Panc1 (cell line): ENCODE data around the gene SLC13A5. TPM values are rescaled to one million over a fixed set of nuclear protein-coding genes. Genes with fewer than 3 reads are reported as not detected.
A peak's percentile ranks its signal among the peaks of the same experiment; 100 is the strongest.
"Not testable (repeated sequence)": the region's sequence is repeated elsewhere in the genome, so short reads cannot be mapped to it uniquely, and the experiment has no call there.

Experiments
- ATAC-seq: fragments of 200-7000 bp; cut with Tn5 transposase; 2 replicates; pipeline ENCODE4 v1.9.1; 2020; ENCODE audit warnings: mild to moderate bottlenecking, moderate library complexity
- BruUV-seq: library from RNA; stranded (reverse); fragments of 400-500 nt; replicated peaks from 2 replicates; lab custom pipeline; 2021; lab: Mats Ljungman, UMichigan
- CTCF ChIA-PET: fragments of 300-600 bp; sonication (Branson Sonifier 250); formaldehyde crosslinking; loops from one replicate; lab custom pipeline; 2022; ENCODE audit warnings: antibody characterized with exemption; lab: Charles Lee
- POLR2A ChIA-PET: fragments of 300-600 bp; sonication (Branson Sonifier 250); formaldehyde crosslinking; loops from one replicate; lab custom pipeline; 2022; ENCODE audit warnings: antibody characterized with exemption; lab: Charles Lee
- DNase-seq: peaks from one replicate; pipeline ENCODE4 v3.0.0-alpha.2; 2010; ENCODE audit warnings: low read depth, low spot score
- H3K27ac ChIP-seq: 2 replicates; pipeline ENCODE4 v1.5.1; 2011; ENCODE audit warnings: mild to moderate bottlenecking, low read length, inconsistent platforms
- H3K27me3 ChIP-seq: fragments of 200-500 bp; sonication (Bioruptor generic); 2 replicates; pipeline ENCODE4 v1.6.0; 2014; ENCODE audit warnings: low read length, inconsistent platforms; ENCODE audit not compliant: control insufficient read depth, insufficient read depth
- H3K36me3 ChIP-seq: fragments of 200-500 bp; sonication (Bioruptor generic); 2 replicates; pipeline ENCODE4 v1.5.1; 2014; ENCODE audit warnings: inconsistent platforms, mild to moderate bottlenecking, low read length, moderate library complexity; ENCODE audit not compliant: control insufficient read depth, insufficient read depth
- H3K4me1 ChIP-seq: 2 replicates; pipeline ENCODE4 v1.5.1; 2011; ENCODE audit warnings: inconsistent platforms, mild to moderate bottlenecking, low read length, moderate library complexity; ENCODE audit not compliant: control insufficient read depth, insufficient read depth
- H3K4me3 ChIP-seq, 2 experiments: 2 replicates each; pipeline ENCODE4 v1.5.1; 2011 to 2012; ENCODE audit warnings: low read depth in 2 of 2, low read length in 2 of 2, mild to moderate bottlenecking in 2 of 2, inconsistent platforms in 1 of 2, moderate library complexity in 1 of 2
- H3K9me3 ChIP-seq: fragments of 200-500 bp; sonication (Bioruptor generic); 2 replicates; pipeline ENCODE4 v1.5.1; 2014; ENCODE audit warnings: low read depth, mild to moderate bottlenecking, inconsistent platforms, low read length, moderate library complexity; ENCODE audit not compliant: control insufficient read depth, insufficient read depth
- POLR2AphosphoS5 ChIP-seq: IDR thresholded peaks from 2 replicates; pipeline ENCODE4 v1.6.1; 2012; ENCODE audit warnings: mild to moderate bottlenecking, low read depth, low read length, moderate library complexity
- REST ChIP-seq, 2 experiments: IDR thresholded peaks; 2 replicates each; pipeline ENCODE4 v1.6.1; 2011 to 2012; ENCODE audit warnings: low read depth in 2 of 2, control low read depth in 1 of 2, low read length in 1 of 2, mild to moderate bottlenecking in 1 of 2, moderate library complexity in 1 of 2; ENCODE audit not compliant: insufficient read depth in 1 of 2
- SIN3A ChIP-seq: IDR thresholded peaks from 2 replicates; pipeline ENCODE4 v1.6.1; 2012; ENCODE audit warnings: low read depth, mild to moderate bottlenecking, low read length, moderate library complexity, borderline replicate concordance; ENCODE audit not compliant: insufficient read depth
- TCF7L2 ChIP-seq: IDR thresholded peaks from 2 replicates; pipeline ENCODE4 v1.6.1; 2011; ENCODE audit warnings: mild to moderate bottlenecking, low read depth, low read length, inconsistent platforms
- in situ Hi-C: cut with HindIII; loops from 2 replicates; pipeline ENCODE4 v1.10.0; 2016; ENCODE audit warnings: low sequenced_read_pairs, low pct_unique_long_range_greater_than_20kb
- intact Hi-C: fragments of 100-400 bp; cut with micrococcal nuclease; formaldehyde crosslinking; loops from one replicate; pipeline ENCODE4 v1.10.0; 2022; ENCODE audit not compliant: unreplicated experiment
- total RNA-seq: library from RNA; stranded (reverse); gene quantifications from one replicate; pipeline ENCODE4 v1.2.1, GENCODE V29; 2021; ENCODE audit not compliant: unreplicated experiment
- TF ChIP-seq, protein P1 (sequence below): fragments of 450-650 bp; IDR thresholded peaks from 2 replicates; pipeline ENCODE4 v1.5.1; 2017; ENCODE audit warnings: mild to moderate bottlenecking

Gene SLC13A5
- total RNA-seq, 1 experiment from 2014 or later: 0.26 TPM

DNA sequence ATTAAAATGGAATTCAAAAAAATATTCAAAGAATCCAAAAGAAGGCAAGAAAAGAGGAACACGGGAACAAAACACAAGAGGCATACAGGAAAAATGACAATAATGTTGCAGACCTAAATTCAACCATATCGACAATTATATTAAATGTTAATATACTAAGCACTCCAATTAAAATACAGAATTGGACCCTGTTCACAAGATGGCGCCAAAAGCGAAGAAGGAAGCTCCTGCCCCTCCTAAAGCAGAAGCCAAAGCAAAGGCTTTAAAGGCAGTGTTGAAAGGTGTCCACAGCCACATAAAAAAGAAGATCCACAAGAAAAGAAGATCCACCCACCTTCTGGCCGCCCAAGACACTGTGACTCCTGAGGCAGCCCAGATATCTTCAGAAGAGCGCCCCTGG, 36.4 kb upstream of the SLC13A5 start:
- TF ChIP-seq POLR2AphosphoS5: no peak
- TF ChIP-seq SIN3A: no peak
- no peak for TF ChIP-seq REST (IDR thresholded peaks at IDR 0.05; ENCODE audit: insufficient read depth in 1 of 2, low read depth in 2 of 2, low read length in 1 of 2)
- TF ChIP-seq, protein P1, sequence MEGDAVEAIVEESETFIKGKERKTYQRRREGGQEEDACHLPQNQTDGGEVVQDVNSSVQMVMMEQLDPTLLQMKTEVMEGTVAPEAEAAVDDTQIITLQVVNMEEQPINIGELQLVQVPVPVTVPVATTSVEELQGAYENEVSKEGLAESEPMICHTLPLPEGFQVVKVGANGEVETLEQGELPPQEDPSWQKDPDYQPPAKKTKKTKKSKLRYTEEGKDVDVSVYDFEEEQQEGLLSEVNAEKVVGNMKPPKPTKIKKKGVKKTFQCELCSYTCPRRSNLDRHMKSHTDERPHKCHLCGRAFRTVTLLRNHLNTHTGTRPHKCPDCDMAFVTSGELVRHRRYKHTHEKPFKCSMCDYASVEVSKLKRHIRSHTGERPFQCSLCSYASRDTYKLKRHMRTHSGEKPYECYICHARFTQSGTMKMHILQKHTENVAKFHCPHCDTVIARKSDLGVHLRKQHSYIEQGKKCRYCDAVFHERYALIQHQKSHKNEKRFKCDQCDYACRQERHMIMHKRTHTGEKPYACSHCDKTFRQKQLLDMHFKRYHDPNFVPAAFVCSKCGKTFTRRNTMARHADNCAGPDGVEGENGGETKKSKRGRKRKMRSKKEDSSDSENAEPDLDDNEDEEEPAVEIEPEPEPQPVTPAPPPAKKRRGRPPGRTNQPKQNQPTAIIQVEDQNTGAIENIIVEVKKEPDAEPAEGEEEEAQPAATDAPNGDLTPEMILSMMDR: peak; percentile 41
- in situ Hi-C loops: no loop called here
- ATAC-seq (no peak), DNase-seq (no peak)
- H3K9me3 ChIP-seq: no peaks in the 10 kb centered on the region
- ChIA-PET POLR2A (no interaction called here), CTCF (interaction anchor here (0.6 kb wide), 1 partner anchor 51 kb away, joined by 8 read pairs; no protein-coding TSS in a partner anchor)
- H3K27ac ChIP-seq: no peak overlapping the region
- H3K36me3 ChIP-seq: no peaks in the 10 kb centered on the region
- H3K27me3 ChIP-seq: 0 out of 2 replicates have a peak, but pooled peaks cover 3% of the 10 kb centered on the region
- intact Hi-C loops: no loop called here
- BruUV-seq: no TSS peak
- H3K4me3 ChIP-seq: no peak overlapping the region
- H3K4me1 ChIP-seq: no peaks in the 10 kb centered on the region

- Histone ChIP-seq H3K9me3 (no peaks in the 10 kb centered on the region), H3K4me3 (no peak overlapping the region), H3K36me3 (no peaks in the 10 kb centered on the region), H3K27ac (no peak overlapping the region), H3K4me1 (no peaks in the 10 kb centered on the region), H3K27me3 (0 out of 2 replicates have a peak, but pooled peaks cover 3% of the 10 kb centered on the region)
- no peak for ATAC-seq
- ChIA-PET POLR2A (no interaction called here), CTCF (no interaction called here)
- BruUV-seq: no TSS peak
- in situ Hi-C loops (no loop called here), intact Hi-C loops (no loop called here)
- no peak for DNase-seq
- TF ChIP-seq TCF7L2 (no peak), POLR2AphosphoS5 (no peak), SIN3A (no peak), REST (IDR thresholded peaks at IDR 0.05; ENCODE audit: insufficient read depth in 1 of 2, low read depth in 2 of 2, low read length in 1 of 2) (no peak)
- TF ChIP-seq, protein P1: no peak
These were observed 35.4 kb upstream of the SLC13A5 start for GRCh38 chr17:6748617-6749016.

DNA sequence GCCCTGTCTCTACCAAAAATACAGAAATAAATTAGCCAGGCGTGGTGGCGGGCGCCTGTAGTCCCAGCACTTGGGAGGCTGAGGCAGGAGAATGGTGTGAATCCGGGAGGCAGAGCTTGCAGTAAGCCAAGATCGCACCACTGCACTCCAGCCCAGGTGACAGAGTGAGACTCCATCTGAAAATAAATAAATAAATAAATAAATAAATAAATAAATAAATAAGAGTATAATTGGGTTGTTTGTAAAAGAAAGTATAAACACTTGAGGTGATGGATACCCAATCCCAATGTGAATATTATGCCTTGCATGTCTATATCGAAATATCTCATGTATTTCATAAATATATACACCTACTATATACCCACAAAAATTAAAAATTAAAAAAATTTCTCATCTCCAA, 33.5 kb upstream of the SLC13A5 start:
- H3K27ac ChIP-seq, CTCF ChIA-PET, BruUV-seq, H3K4me1 ChIP-seq, ATAC-seq, DNase-seq, H3K4me3 ChIP-seq, H3K9me3 ChIP-seq, intact Hi-C loops, H3K27me3 ChIP-seq, POLR2A ChIA-PET, in situ Hi-C loops, H3K36me3 ChIP-seq: not testable (repeated sequence)
